OCI-LY7 (cell line): Measurements from ENCODE around the gene ARHGEF25. TPM values are rescaled to one million over a fixed set of nuclear protein-coding genes. Genes with fewer than 3 reads are reported as not detected.
A peak's percentile ranks its signal among the peaks of the same experiment; 100 is the strongest.

Source experiments
- BruUV-seq: library from RNA; stranded (reverse); fragments of 400-500 nt; replicated peaks from 2 replicates; lab custom pipeline; 2021; lab: Mats Ljungman, UMichigan
- CTCF ChIA-PET: fragments of 300-600 bp; sonication (Branson Sonifier 250); formaldehyde crosslinking; loops from one replicate; lab custom pipeline; 2022; ENCODE audit warnings: antibody characterized with exemption; ENCODE audit not compliant: unreplicated experiment; lab: Charles Lee
- POLR2A ChIA-PET: fragments of 300-600 bp; sonication (Branson Sonifier 250); formaldehyde crosslinking; loops from one replicate; lab custom pipeline; 2022; ENCODE audit warnings: antibody characterized with exemption; lab: Charles Lee
- DNase-seq: peaks from one replicate; pipeline ENCODE4 v3.0.0-alpha.2; 2015; ENCODE audit warnings: low spot score
- H2AFZ ChIP-seq: fragments of 200-600 bp; sonication (generic), shearing (Covaris generic); 2 replicates; pipeline ENCODE4 v1.6.1; 2014; ENCODE audit warnings: mild to moderate bottlenecking, antibody characterized with exemption, low read length, moderate library complexity
- H3K27ac ChIP-seq: fragments of 200-600 bp; sonication (generic); 2 replicates; pipeline ENCODE4 v1.5.1; 2014; ENCODE audit warnings: mixed run types, low read depth, mild to moderate bottlenecking, moderate library complexity, low read length, inconsistent platforms; ENCODE audit not compliant: poor library complexity, severe bottlenecking
- H3K36me3 ChIP-seq: fragments of 200-600 bp; sonication (generic); 2 replicates; pipeline ENCODE4 v1.6.1; 2014; ENCODE audit warnings: mild to moderate bottlenecking, antibody characterized with exemption, low read length, moderate library complexity, mixed read lengths; ENCODE audit not compliant: insufficient read depth
- H3K4me1 ChIP-seq: fragments of 200-600 bp; sonication (generic); 2 replicates; pipeline ENCODE4 v1.5.1; 2014; ENCODE audit warnings: mild to moderate bottlenecking, low read length; ENCODE audit not compliant: insufficient read depth, poor library complexity, severe bottlenecking
- H3K4me2 ChIP-seq: fragments of 200-600 bp; sonication (generic); 2 replicates; pipeline ENCODE4 v1.6.1; 2014; ENCODE audit warnings: mild to moderate bottlenecking, low read length
- H3K4me3 ChIP-seq: fragments of 200-600 bp; sonication (generic); 2 replicates; pipeline ENCODE4 v1.5.1; 2014; ENCODE audit warnings: mild to moderate bottlenecking, low read depth, low read length; ENCODE audit not compliant: poor library complexity, severe bottlenecking
- H3K79me2 ChIP-seq: fragments of 200-600 bp; sonication (generic); 2 replicates; pipeline ENCODE4 v1.6.1; 2016; ENCODE audit warnings: low read depth, mild to moderate bottlenecking, low read length, moderate library complexity, mixed read lengths; ENCODE audit not compliant: insufficient read depth
- H3K9me2 ChIP-seq: fragments of 200-600 bp; sonication (generic); 2 replicates; pipeline ENCODE4 v1.6.1; 2016; ENCODE audit warnings: mild to moderate bottlenecking, low read length, mixed read lengths; ENCODE audit not compliant: insufficient read depth
- H3K9me3 ChIP-seq: fragments of 200-600 bp; sonication (generic); 2 replicates; pipeline ENCODE4 v1.6.1; 2014; ENCODE audit warnings: mild to moderate bottlenecking, mixed run types, low read length, mixed read lengths
- H4K20me1 ChIP-seq: fragments of 200-600 bp; sonication (generic); 2 replicates; pipeline ENCODE4 v1.6.1; 2014; ENCODE audit warnings: mild to moderate bottlenecking, antibody characterized with exemption, low read length, moderate library complexity, mixed read lengths; ENCODE audit not compliant: insufficient read depth
- EZH2phosphoT487 ChIP-seq: fragments of 200-600 bp; sonication (generic); IDR thresholded peaks from 2 replicates; pipeline ENCODE4 v1.6.1; 2018; ENCODE audit warnings: low read depth, borderline replicate concordance, mild to moderate bottlenecking, mixed run types, antibody characterized with exemption, low read length, moderate library complexity, mixed read lengths
- intact Hi-C: fragments of 100-400 bp; cut with micrococcal nuclease; formaldehyde crosslinking; loops from one replicate; pipeline ENCODE4 v1.10.0; 2022; ENCODE audit not compliant: unreplicated experiment
- total RNA-seq, 2 experiments: library from RNA; depleted of rRNA in 1 of 2; stranded (reverse); fragments of >200 nt in 1 of 2; shearing (Covaris generic) in 1 of 2; gene quantifications; 2 replicates each; pipeline ENCODE4 v1.2.3, GENCODE V29; 2014 to 2022
- TF ChIP-seq, protein P1 (sequence below): fragments of 200-600 bp; sonication (generic); conservative IDR thresholded peaks from 2 replicates; pipeline ENCODE4 v1.5.1; 2014; ENCODE audit warnings: mild to moderate bottlenecking, antibody characterized with exemption, low read length, moderate library complexity, mixed read lengths

ARHGEF25 gene
- total RNA-seq, 2 experiments from 2014 or later = not detected

- POLR2A ChIA-PET = interaction anchor here (0.5 to 1.6 kb wide), 2 partner anchors 15 to 54 kb away, joined by 3 read pairs; no protein-coding TSS in a partner anchor
- no peak for DNase-seq
- Histone ChIP-seq H3K4me2 (peak overlapping the region; percentile 99), H4K20me1 (no peaks in the 10 kb centered on the region), H3K4me3 (peak overlapping the region; percentile 78), H3K27ac (no peak overlapping the region), H3K4me1 (peaks cover 18% of the 10 kb centered on the region), H3K9me3 (no peaks in the 10 kb centered on the region), H3K79me2 (peaks cover 11% of the 10 kb centered on the region; the same call in 1 of the 2 replicates), H2AFZ (peak overlapping the region; percentile 97; the same call in 1 of the 2 replicates), H3K9me2 (no peaks in the 10 kb centered on the region), H3K36me3 (peaks cover 24% of the 10 kb centered on the region)
- TF ChIP-seq, protein P1, sequence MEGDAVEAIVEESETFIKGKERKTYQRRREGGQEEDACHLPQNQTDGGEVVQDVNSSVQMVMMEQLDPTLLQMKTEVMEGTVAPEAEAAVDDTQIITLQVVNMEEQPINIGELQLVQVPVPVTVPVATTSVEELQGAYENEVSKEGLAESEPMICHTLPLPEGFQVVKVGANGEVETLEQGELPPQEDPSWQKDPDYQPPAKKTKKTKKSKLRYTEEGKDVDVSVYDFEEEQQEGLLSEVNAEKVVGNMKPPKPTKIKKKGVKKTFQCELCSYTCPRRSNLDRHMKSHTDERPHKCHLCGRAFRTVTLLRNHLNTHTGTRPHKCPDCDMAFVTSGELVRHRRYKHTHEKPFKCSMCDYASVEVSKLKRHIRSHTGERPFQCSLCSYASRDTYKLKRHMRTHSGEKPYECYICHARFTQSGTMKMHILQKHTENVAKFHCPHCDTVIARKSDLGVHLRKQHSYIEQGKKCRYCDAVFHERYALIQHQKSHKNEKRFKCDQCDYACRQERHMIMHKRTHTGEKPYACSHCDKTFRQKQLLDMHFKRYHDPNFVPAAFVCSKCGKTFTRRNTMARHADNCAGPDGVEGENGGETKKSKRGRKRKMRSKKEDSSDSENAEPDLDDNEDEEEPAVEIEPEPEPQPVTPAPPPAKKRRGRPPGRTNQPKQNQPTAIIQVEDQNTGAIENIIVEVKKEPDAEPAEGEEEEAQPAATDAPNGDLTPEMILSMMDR = no peak
- no peak for TF ChIP-seq EZH2phosphoT487
- BruUV-seq = TSS peak; percentile 58
- intact Hi-C loops = loop anchor here (2.0 kb wide), 1 partner anchor 69 kb away; the partner anchor contains the start of gene MBD6
- CTCF ChIA-PET = no interaction called here
Measured at GRCh38 chr12:57591782-57592325, 19.4 kb upstream of the ARHGEF25 start.

DNA sequence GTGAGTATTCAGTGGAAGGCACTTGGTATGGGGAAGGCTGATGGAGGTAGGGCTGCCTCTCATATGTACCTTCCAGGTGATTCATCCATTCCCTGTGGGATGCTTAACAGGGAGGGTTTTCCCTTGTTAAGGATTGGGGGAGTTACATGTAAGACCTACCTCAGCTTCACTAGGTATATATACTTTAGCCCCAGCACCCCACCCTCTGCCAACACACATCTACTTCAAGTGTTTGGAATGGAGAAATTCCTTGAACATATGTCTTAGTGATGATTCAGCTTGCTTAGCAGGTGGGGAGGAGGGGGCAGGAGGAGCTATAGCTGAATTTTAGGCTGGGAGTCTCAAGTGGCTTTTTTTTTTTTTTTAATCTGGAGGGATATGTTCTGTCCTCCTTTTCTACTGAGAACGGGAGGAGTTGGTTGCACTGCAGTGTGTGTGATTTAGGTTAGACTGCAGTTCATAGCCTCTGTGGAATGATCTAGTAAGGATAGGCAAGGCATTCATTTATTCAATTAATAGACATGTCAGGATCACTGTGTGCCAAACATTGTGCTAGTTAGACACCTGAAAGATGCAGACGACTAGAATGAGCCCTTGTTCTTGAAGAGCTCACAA is 18.6 kb upstream of the ARHGEF25 start:
- no peak for TF ChIP-seq EZH2phosphoT487
- TF ChIP-seq, protein P1 = no peak
- H2AFZ ChIP-seq = no peak overlapping the region
- no peak for DNase-seq
- peaks cover 11% of the 10 kb centered on the region; the same call in 1 of the 2 replicates for H3K79me2 ChIP-seq
- H3K36me3 ChIP-seq = peaks cover 30% of the 10 kb centered on the region
- H3K27ac ChIP-seq = no peak overlapping the region
- H3K4me2 ChIP-seq = peak overlapping the region; percentile 99
- H4K20me1 ChIP-seq = no peaks in the 10 kb centered on the region
- peaks cover 18% of the 10 kb centered on the region for H3K4me1 ChIP-seq
- H3K4me3 ChIP-seq = no peak overlapping the region
- ChIA-PET CTCF (no interaction called here), POLR2A (interaction anchor here (0.5 to 1.0 kb wide), 2 partner anchors 9 to 54 kb away, joined by 3 read pairs; no protein-coding TSS in a partner anchor)
- intact Hi-C loops = no loop called here
- no peaks in the 10 kb centered on the region for H3K9me3 ChIP-seq
- no TSS peak for BruUV-seq
- H3K9me2 ChIP-seq = no peaks in the 10 kb centered on the region
